GM12872 (cell line): Measurements from ENCODE around the gene LRRC26.

Source experiments
- CTCF ChIP-seq: IDR thresholded peaks from 3 replicates; pipeline ENCODE4 v1.5.1; 2011; ENCODE audit warnings: low read depth, mild to moderate bottlenecking, low read length, moderate library complexity; ENCODE audit not compliant: insufficient read depth

The LRRC26 gene

GRCh38 chr9:137136261-137136880 lies 33.5 kb downstream of the LRRC26 start:
- TF ChIP-seq CTCF: no peak

DNA sequence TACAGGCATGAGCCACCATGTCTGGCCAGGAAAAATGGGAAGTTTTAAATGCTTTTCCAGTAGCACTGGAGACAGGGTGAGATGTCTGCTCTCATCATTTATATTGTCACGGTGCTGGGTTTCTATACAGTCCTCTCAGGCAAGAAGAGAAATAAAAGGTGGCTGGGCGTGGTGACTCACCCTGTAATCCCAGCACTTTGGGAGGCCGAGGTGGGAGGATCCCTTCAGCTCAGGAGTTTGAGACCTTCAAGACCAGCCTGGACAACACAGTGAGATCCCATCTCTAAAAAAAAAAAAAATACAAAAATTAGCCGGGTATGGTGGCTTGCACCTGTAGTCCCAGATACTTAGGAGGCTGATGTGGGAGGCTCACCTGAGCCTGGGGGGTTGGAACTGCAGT lies 35.7 kb downstream of the LRRC26 start:
- no peak for TF ChIP-seq CTCF

- TF ChIP-seq CTCF: no peak
Observed at GRCh38 chr9:137130176-137130755, 39.6 kb downstream of the LRRC26 start.

- TF ChIP-seq CTCF: no peak
Observed at GRCh38 chr9:137129456-137130175, 40.2 kb downstream of the LRRC26 start.

DNA sequence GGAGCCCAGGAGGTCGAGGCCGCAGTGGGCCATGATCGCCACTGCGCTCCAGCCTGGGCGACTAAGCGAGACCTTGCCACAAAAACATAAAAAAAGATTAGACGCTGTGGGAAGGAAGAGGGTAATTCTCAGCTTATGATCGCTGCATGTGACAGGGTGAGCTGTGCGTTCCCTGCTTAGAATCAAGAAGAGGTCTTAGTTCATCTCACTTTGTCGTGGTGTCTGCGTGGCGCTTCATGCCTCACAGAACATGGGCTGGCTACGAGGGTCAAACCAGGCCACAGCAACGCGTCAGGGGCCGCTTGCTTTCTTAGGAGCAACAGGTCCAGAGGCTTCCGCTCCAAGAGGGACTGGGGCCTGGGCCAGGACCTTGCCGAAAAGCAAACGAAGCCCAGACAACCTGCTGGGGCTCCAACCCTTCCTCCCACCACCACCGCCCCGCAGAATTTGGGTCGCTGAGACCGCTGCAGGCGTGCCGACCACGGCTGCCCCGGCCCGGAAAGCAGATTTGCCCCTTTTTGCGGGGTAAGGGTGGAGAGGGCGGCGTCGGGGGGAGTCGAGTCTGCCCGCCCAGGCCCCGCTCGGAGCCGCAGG lies 40.9 kb downstream of the LRRC26 start:
- no peak for TF ChIP-seq CTCF

- TF ChIP-seq CTCF: no peak
Observed at GRCh38 chr9:137128158-137128861, 41.5 kb downstream of the LRRC26 start.
